HepG2 (cell line): ENCODE measurements around the gene NET1. TPM values are rescaled to one million over a fixed set of nuclear protein-coding genes. Genes with fewer than 3 reads are reported as not detected.

Experiments used
- BCL3 ChIP-seq: sonication (generic); formaldehyde crosslinking; IDR thresholded peaks from 2 replicates; pipeline ENCODE4 v1.5.1; 2020; ENCODE audit warnings: mild to moderate bottlenecking, missing genetic modification reagents, moderate library complexity
- E2F1 ChIP-seq: sonication (generic); formaldehyde crosslinking; IDR thresholded peaks from 2 replicates; pipeline ENCODE4 v1.5.0; 2020; ENCODE audit warnings: missing genetic modification reagents
- FOXK2 ChIP-seq: fragments of 450-650 bp; IDR thresholded peaks from 2 replicates; pipeline ENCODE4 v1.6.1; 2016
- HMGXB3 ChIP-seq: sonication (generic); formaldehyde crosslinking; IDR thresholded peaks from 2 replicates; pipeline ENCODE4 v1.4.0; 2020; ENCODE audit warnings: missing genetic modification reagents, borderline replicate concordance
- HOXD1 ChIP-seq: sonication (generic); formaldehyde crosslinking; IDR thresholded peaks from 2 replicates; pipeline ENCODE4 v1.5.0; 2020; ENCODE audit warnings: missing genetic modification reagents
- PRMT3 ChIP-seq: sonication (generic); formaldehyde crosslinking; IDR thresholded peaks from 2 replicates; pipeline ENCODE4 v1.8.1; 2022; ENCODE audit warnings: low read depth, mild to moderate bottlenecking, moderate library complexity, missing genetic modification reagents, borderline replicate concordance
- RFX5 ChIP-seq: IDR thresholded peaks from 2 replicates; pipeline ENCODE4 v1.6.1; 2011; ENCODE audit warnings: low read depth, low read length, improper control_type of control experiment
- SAFB2 ChIP-seq: sonication (generic); formaldehyde crosslinking; IDR thresholded peaks from 2 replicates; pipeline ENCODE4 v1.5.1; 2020; ENCODE audit warnings: missing genetic modification reagents, low read depth, mild to moderate bottlenecking, borderline replicate concordance
- SNAI1 ChIP-seq: sonication (generic); formaldehyde crosslinking; IDR thresholded peaks from 2 replicates; pipeline ENCODE4 v1.5.0; 2020; ENCODE audit warnings: mild to moderate bottlenecking, missing genetic modification reagents, borderline replicate concordance
- TCF7L2 ChIP-seq: IDR thresholded peaks from 2 replicates; pipeline ENCODE4 v1.6.1; 2011; ENCODE audit warnings: mild to moderate bottlenecking, low read depth, low read length, moderate library complexity
- ZFX ChIP-seq: sonication (generic); formaldehyde crosslinking; IDR thresholded peaks from 2 replicates; pipeline ENCODE4 v1.4.0; 2020; ENCODE audit warnings: mild to moderate bottlenecking, low read depth, missing genetic modification reagents, moderate library complexity
- ZNF335 ChIP-seq: sonication (generic); formaldehyde crosslinking; IDR thresholded peaks from 2 replicates; pipeline ENCODE4 v1.4.0; 2020; ENCODE audit warnings: missing genetic modification reagents
- ZNF34 ChIP-seq: sonication (generic); formaldehyde crosslinking; IDR thresholded peaks from 2 replicates; pipeline ENCODE4 v1.4.0; 2020; ENCODE audit warnings: mild to moderate bottlenecking, missing genetic modification reagents, borderline replicate concordance
- ZNF552 ChIP-seq: sonication (generic); formaldehyde crosslinking; IDR thresholded peaks from 2 replicates; pipeline ENCODE4 v1.9.0; 2022; ENCODE audit warnings: missing genetic modification reagents, mild to moderate bottlenecking, borderline replicate concordance
- ZNF562 ChIP-seq: sonication (generic); formaldehyde crosslinking; IDR thresholded peaks from 2 replicates; pipeline ENCODE4 v1.8.0; 2022; ENCODE audit warnings: missing genetic modification reagents, borderline replicate concordance
- ZNF569 ChIP-seq: sonication (generic); formaldehyde crosslinking; IDR thresholded peaks from 2 replicates; pipeline ENCODE4 v1.5.0; 2020; ENCODE audit warnings: mild to moderate bottlenecking, missing genetic modification reagents, moderate library complexity, borderline replicate concordance
- ZNF737 ChIP-seq: sonication (generic); formaldehyde crosslinking; IDR thresholded peaks from 2 replicates; pipeline ENCODE4 v1.5.0; 2020; ENCODE audit warnings: missing genetic modification reagents, mild to moderate bottlenecking, borderline replicate concordance
- ZNF772 ChIP-seq: sonication (generic); formaldehyde crosslinking; IDR thresholded peaks from 2 replicates; pipeline ENCODE4 v1.5.0; 2020; ENCODE audit warnings: mild to moderate bottlenecking, missing genetic modification reagents
- ZNF773 ChIP-seq: sonication (generic); formaldehyde crosslinking; IDR thresholded peaks from 2 replicates; pipeline ENCODE4 v1.4.0; 2020; ENCODE audit warnings: missing genetic modification reagents, borderline replicate concordance
- polyA plus RNA-seq, 8 experiments: library from polyadenylated mRNA; depleted of rRNA in 3 of 8; stranded (reverse) in 7 of 8; unstranded in 1 of 8; fragments of >200 nt; fragmentation: Illumina TruSeq in 4 of 8; extraction: Trizol in 4 of 8; gene quantifications; 2 replicates each; pipeline versions ENCODE4 v1.2.1 to v1.2.3, GENCODE V29; 2011 to 2016; ENCODE audit warnings: low read depth in 4 of 8, missing spikeins in 1 of 8, mixed read lengths in 1 of 8; ENCODE audit not compliant: insufficient read depth in 1 of 8
- total RNA-seq, 5 experiments: library from RNA; depleted of rRNA; stranded (reverse); fragments of >200 nt; fragmentation: Illumina TruSeq; extraction: Trizol; gene quantifications; 2 replicates each; pipeline ENCODE4 v1.2.3, GENCODE V29; 2016; ENCODE audit warnings: low read depth in 1 of 5
- TF ChIP-seq, protein P1 (sequence below): sonication (generic); formaldehyde crosslinking; IDR thresholded peaks from 2 replicates; pipeline ENCODE4 v1.4.0; 2020; ENCODE audit warnings: missing genetic modification reagents

The NET1 gene
- total and polyA plus RNA-seq, 2 of the 13 experiments (the other 11 are each of a cell fraction or from before 2014, with no cell fraction given) = 48.1 to 65.8 TPM

- TF ChIP-seq, protein P1, sequence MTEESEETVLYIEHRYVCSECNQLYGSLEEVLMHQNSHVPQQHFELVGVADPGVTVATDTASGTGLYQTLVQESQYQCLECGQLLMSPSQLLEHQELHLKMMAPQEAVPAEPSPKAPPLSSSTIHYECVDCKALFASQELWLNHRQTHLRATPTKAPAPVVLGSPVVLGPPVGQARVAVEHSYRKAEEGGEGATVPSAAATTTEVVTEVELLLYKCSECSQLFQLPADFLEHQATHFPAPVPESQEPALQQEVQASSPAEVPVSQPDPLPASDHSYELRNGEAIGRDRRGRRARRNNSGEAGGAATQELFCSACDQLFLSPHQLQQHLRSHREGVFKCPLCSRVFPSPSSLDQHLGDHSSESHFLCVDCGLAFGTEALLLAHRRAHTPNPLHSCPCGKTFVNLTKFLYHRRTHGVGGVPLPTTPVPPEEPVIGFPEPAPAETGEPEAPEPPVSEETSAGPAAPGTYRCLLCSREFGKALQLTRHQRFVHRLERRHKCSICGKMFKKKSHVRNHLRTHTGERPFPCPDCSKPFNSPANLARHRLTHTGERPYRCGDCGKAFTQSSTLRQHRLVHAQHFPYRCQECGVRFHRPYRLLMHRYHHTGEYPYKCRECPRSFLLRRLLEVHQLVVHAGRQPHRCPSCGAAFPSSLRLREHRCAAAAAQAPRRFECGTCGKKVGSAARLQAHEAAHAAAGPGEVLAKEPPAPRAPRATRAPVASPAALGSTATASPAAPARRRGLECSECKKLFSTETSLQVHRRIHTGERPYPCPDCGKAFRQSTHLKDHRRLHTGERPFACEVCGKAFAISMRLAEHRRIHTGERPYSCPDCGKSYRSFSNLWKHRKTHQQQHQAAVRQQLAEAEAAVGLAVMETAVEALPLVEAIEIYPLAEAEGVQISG (CRISPR knock-in tag) = peak; percentile 85
- TF ChIP-seq HOXD1 = peak; percentile 58; the same call in 1 of the 2 replicates
- peak; percentile 78; the same call in 1 of the 2 replicates for TF ChIP-seq ZNF34 (CRISPR knock-in tag)
- TF ChIP-seq ZNF772 = peak; percentile 90; the same call in 1 of the 2 replicates
- no peak for TF ChIP-seq ZNF569
- TF ChIP-seq ZNF773 (CRISPR knock-in tag) = peak; percentile 76; the same call in 1 of the 2 replicates
- 0 out of 2 replicates have a peak, but pooled peaks have one; percentile 43 for TF ChIP-seq PRMT3 (CRISPR knock-in tag)
- TF ChIP-seq ZNF335 (CRISPR knock-in tag) = peak; percentile 72; the same call in 1 of the 2 replicates
- TF ChIP-seq BCL3 = peak; percentile 69; the same call in 1 of the 2 replicates
- TF ChIP-seq TCF7L2 = no peak
- peak; percentile 30; the same call in 1 of the 2 replicates for TF ChIP-seq E2F1 (CRISPR knock-in tag)
- no peak for TF ChIP-seq FOXK2
- TF ChIP-seq ZNF562 (CRISPR knock-in tag) = no peak
- peak; percentile 95 for TF ChIP-seq HMGXB3 (CRISPR knock-in tag)
- TF ChIP-seq SAFB2 = no peak
- no peak for TF ChIP-seq RFX5
- TF ChIP-seq ZNF552 (CRISPR knock-in tag) = no peak
- no peak for TF ChIP-seq ZNF737 (CRISPR knock-in tag)
- 0 out of 2 replicates have a peak, but pooled peaks have one; percentile 35 for TF ChIP-seq SNAI1
- TF ChIP-seq ZFX = peak; percentile 80
Observed at GRCh38 chr10:5446390-5446926, 34.1 kb downstream of the NET1 start (continued).
